ENCODE results near the gene OR51E1.

OR51E1 gene

DNA sequence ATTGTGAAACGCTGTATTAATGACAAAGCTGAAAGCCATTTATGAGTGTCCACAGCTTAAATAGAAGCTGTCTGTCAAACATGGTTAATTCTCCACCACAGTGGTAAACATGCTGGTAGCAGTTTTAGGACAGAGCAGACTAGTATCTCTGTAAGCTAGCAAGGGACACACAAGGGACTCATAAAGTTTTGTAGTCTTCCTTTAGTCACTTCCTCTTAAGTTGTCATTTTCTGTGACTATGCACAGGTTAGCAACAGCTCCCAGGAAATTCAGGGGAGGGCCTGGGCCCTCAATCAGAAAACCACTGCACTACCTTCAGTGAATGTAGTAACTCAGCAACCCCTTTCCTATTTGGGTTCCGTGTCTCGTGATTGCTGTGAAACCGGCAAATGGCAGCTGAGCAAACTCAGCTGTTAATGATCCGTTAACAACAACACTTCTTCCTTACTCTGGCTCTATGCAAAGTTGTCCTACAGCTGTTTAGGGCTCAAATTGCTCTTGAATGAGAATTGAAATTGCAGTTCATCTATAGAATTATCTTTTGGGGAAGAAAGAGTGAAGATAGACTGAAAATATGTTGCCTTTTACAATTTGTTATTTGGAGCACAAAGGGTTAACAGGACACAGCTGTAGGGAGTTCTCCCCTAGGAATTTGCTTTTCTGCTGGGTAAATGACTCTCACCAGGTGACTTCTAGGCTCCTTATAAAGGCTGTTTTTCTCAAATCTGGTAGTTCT lies 60.4 kb downstream of the OR51E1 start, which contains the start of gene MMP26:
Gene MMP26 (plus strand): TSS at position 731 of the 736 bp plus-strand sequence.
- no peaks in the 10 kb centered on the region for H3K4me1 ChIP-seq (ENCODE audit: control insufficient read depth, low read length)
- no peaks in the 10 kb centered on the region for H3K36me3 ChIP-seq (ENCODE audit: control insufficient read depth, low read length)
- H3K4me3 ChIP-seq (ENCODE audit: low read length) = no peak within 1 kb of the TSS
- no peaks in the 10 kb centered on the region for H3K27me3 ChIP-seq (ENCODE audit: control insufficient read depth, low read length)
- H4K20me1 ChIP-seq (ENCODE audit: control insufficient read depth, insufficient read depth, low read depth, low read length) = no peaks in the 10 kb centered on the region
- no peak for TF ChIP-seq EZH2phosphoT487 (IDR thresholded peaks at IDR 0.05; ENCODE audit: borderline replicate concordance, low read length)
- TF ChIP-seq, protein P1, sequence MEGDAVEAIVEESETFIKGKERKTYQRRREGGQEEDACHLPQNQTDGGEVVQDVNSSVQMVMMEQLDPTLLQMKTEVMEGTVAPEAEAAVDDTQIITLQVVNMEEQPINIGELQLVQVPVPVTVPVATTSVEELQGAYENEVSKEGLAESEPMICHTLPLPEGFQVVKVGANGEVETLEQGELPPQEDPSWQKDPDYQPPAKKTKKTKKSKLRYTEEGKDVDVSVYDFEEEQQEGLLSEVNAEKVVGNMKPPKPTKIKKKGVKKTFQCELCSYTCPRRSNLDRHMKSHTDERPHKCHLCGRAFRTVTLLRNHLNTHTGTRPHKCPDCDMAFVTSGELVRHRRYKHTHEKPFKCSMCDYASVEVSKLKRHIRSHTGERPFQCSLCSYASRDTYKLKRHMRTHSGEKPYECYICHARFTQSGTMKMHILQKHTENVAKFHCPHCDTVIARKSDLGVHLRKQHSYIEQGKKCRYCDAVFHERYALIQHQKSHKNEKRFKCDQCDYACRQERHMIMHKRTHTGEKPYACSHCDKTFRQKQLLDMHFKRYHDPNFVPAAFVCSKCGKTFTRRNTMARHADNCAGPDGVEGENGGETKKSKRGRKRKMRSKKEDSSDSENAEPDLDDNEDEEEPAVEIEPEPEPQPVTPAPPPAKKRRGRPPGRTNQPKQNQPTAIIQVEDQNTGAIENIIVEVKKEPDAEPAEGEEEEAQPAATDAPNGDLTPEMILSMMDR (IDR thresholded peaks at IDR 0.05; ENCODE audit: low read depth, low read length, poor library complexity, severe bottlenecking) = no peak
- no peak within 1 kb of the TSS for H3K27ac ChIP-seq (ENCODE audit: low read depth, low read length)
- H3K9me3 ChIP-seq (ENCODE audit: control insufficient read depth, insufficient read depth, low read length) = no peaks in the 10 kb centered on the region
- H3K79me2 ChIP-seq (ENCODE audit: control insufficient read depth, low read length) = no peaks in the 10 kb centered on the region
- H3K4me2 ChIP-seq (ENCODE audit: low read length) = no peak within 1 kb of the TSS
- H3F3A ChIP-seq (ENCODE audit: control insufficient read depth, insufficient read depth) = no peaks in the 10 kb centered on the region
- H3K9me2 ChIP-seq (replicated peaks; ENCODE audit: control insufficient read depth, low read length) = no peaks in the 10 kb centered on the region

DNA sequence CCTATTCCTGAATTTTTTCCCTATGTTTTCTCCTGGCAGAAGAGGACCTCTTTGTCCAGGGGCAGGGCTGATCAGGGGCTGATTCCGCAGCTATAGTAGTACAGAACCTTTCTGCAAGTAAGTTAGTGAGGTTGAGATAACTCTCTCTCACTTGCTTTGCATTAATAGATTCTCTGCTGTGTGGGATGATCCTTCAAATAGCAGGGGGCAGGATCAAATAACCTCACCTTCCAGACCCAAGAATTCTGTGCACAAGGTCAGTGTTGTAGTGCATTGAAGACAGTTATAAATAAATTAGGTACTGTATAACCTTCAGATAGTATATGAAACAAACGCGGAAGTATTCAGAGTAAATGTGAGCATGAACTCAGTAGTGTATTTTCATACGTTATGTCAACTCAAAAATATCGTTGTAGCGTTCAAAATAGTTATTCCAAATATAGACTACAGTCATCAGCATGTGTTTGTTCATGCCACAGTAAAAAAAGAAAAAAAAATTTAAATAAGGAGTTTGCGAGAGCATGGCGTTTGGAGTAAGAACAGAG lies 61.1 kb downstream of the OR51E1 start:
- Histone ChIP-seq H3K79me2 (ENCODE audit: control insufficient read depth, low read length) (no peaks in the 10 kb centered on the region), H3K9me3 (ENCODE audit: control insufficient read depth, insufficient read depth, low read length) (no peaks in the 10 kb centered on the region), H3K9me2 (replicated peaks; ENCODE audit: control insufficient read depth, low read length) (no peaks in the 10 kb centered on the region), H3F3A (ENCODE audit: control insufficient read depth, insufficient read depth) (no peaks in the 10 kb centered on the region), H3K4me2 (ENCODE audit: low read length) (no peak overlapping the region), H3K27me3 (ENCODE audit: control insufficient read depth, low read length) (no peaks in the 10 kb centered on the region), H3K4me3 (ENCODE audit: low read length) (no peak overlapping the region), H3K27ac (ENCODE audit: low read depth, low read length) (no peak overlapping the region), H3K4me1 (ENCODE audit: control insufficient read depth, low read length) (no peaks in the 10 kb centered on the region), H4K20me1 (ENCODE audit: control insufficient read depth, insufficient read depth, low read depth, low read length) (no peaks in the 10 kb centered on the region), H3K36me3 (ENCODE audit: control insufficient read depth, low read length) (no peaks in the 10 kb centered on the region)
- no peak for TF ChIP-seq EZH2phosphoT487 (IDR thresholded peaks at IDR 0.05; ENCODE audit: borderline replicate concordance, low read length)
- TF ChIP-seq, protein P1 (IDR thresholded peaks at IDR 0.05; ENCODE audit: low read depth, low read length, poor library complexity, severe bottlenecking) = no peak

Data from DOHH2 (cell line).